DND-41 (cell line): ENCODE results near the gene CSTB.

Experiments
- CTCF ChIP-seq: IDR thresholded peaks from 2 replicates; pipeline ENCODE4 v1.5.1; 2012; ENCODE audit warnings: borderline replicate concordance, low read length, moderate library complexity, mild to moderate bottlenecking; ENCODE audit not compliant: poor library complexity, severe bottlenecking; ENCODE audit errors: extremely low read depth
- EZH2 ChIP-seq: IDR thresholded peaks from 3 replicates; pipeline ENCODE4 v1.6.1; 2012; ENCODE audit warnings: borderline replicate concordance, low read depth, mild to moderate bottlenecking, moderate library complexity, low read length, inconsistent platforms; ENCODE audit not compliant: severe bottlenecking

GRCh38 chr21:43757601-43758000 lies 18.5 kb downstream of the CSTB start:
- TF ChIP-seq CTCF: no peak
- TF ChIP-seq EZH2: no peak
